HG03097 (cell line): ENCODE results near the gene TNPO3.
A peak's percentile ranks its signal among the peaks of the same experiment; 100 is the strongest.

Experiments used
- ATAC-seq: cut with Tn5 transposase; IDR thresholded peaks from one replicate; pipeline ENCODE4 v1.9.1; 2021; ENCODE audit not compliant: unreplicated experiment, low FRiP score

Gene TNPO3

DNA sequence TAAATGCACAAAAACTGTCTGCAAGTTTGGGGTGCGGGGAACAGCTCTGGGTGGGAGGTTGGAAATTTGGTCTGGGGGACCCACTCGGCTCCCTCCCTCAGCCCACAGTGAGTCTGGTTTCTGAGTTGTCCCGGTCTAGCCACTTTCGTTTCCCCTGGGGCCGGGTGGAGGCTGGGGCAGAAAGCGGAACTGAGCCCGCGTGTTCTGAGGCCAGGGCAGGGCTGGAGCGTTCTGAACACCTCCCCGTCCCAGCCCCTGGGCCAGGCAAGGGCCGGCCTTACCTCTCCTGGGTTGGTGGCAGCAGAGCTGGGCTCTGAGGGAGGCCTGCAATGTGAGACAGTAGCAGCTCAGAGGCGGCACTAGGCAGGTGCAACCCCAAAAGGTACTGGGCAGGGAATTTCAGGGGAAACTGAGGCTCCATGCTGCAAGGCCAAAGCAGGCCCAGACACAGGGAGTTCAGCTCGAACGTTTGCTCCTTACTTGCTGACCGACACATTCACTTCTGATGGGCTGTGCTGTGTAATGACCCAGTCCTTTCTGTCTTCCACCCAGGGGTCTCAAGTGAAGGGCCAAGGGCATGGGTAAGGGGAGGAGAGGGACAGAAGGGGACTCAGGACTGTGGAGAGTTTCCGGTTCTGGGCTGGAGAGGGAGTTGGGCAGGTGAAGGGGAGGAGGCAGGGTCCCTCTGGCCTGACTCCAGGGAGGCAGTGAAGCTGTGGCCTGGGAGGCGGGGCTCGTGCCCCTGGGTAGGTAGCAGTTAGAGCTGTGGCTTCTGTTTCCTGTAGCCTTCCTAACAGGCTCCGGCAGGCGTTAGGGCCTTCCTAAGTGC is 114.2 kb downstream of the TNPO3 start:
- peak; percentile 50 for ATAC-seq

DNA sequence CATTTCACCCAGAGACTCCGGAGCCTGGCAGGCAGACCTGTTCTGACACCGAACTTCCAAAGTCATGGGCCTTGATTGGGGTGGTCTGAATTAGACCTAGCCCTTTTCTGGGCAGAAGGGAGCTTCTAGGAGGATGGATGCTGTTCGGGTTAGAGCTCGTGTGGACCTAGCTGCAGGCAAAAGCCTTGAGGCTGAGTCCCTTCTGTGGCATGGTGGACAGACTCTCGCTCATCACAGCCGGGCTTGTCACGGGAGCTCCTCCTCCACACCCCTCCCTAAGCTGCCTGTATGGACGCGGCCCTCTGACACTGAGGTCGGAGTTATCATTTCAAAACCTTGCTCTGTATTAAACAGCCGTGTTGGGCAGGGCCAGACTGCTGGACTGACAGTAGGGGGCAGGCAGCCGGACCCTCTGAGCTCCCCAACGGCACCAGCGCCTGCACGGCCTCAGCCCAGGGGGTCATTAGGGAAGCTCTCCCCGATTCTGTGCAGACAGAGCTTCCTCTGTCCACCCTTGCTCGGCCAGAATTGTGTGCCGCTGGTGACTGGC is 115.0 kb downstream of the TNPO3 start:
- peak; percentile 6 for ATAC-seq

DNA sequence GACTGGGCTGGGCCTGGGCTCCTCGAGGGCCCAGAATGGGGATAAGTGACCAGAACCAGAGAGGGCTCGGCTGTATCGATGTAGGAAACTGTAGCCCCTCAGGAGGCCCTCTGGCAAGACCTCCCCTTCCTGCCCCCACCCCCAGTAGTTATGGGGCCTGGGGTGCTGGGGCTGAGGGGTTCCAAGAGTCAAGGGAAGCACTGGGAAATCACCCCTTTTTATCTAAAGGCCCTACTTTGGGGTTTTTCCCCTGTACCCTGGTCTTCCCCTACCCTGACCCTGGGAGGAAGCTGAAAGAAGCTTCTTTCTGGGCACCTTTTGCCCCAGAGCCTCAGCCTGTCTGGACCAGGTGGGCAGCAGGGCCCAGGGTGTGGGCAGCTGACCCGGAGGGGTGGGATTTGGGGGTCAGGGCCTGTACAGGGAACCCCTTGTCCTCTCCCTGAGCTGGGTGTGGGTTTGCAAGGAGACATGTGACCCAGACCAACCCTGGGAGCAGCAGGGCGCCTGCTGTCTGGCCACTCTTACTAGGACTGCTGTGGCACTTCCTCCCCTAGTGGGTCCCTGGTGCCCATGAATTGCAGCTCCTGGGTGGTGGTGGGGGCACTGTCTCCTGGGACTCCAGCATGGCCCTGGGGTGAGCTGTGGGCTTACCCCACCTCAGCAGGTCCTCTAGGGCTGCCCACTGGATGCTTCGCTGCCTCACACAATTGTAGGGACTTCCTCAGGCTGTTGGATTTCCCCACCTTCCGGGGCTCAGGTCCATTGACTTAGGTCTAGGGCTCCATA is 115.6 kb downstream of the TNPO3 start:
- peak; percentile 29 for ATAC-seq

DNA sequence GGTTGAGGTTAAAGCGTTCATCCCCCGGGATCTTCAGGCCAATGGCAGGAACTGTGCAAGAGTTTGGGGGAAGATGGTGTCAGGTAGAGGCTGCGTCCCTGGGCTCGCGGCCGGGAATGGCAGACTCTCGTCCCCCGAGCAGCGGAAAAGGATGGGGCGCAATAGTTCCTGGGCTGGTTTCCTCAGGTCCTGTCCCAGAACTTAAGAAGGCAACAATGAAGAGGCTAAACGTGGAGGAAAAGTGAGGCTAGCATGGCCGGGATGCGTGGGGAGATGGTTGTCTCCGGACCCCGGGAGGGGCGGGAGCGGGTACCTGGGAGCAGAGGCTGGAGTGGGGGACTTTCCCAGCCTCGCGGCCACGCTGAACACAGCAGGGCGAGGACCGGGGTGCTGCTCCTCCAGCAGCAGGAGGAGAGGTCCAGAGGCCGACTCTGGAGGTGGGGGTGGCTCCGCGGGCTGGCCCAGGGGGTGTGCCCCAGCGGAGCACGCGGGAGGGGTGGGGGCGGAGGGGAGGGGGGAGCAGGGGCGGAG is 116.3 kb downstream of the TNPO3 start:
- no peak for ATAC-seq

DNA sequence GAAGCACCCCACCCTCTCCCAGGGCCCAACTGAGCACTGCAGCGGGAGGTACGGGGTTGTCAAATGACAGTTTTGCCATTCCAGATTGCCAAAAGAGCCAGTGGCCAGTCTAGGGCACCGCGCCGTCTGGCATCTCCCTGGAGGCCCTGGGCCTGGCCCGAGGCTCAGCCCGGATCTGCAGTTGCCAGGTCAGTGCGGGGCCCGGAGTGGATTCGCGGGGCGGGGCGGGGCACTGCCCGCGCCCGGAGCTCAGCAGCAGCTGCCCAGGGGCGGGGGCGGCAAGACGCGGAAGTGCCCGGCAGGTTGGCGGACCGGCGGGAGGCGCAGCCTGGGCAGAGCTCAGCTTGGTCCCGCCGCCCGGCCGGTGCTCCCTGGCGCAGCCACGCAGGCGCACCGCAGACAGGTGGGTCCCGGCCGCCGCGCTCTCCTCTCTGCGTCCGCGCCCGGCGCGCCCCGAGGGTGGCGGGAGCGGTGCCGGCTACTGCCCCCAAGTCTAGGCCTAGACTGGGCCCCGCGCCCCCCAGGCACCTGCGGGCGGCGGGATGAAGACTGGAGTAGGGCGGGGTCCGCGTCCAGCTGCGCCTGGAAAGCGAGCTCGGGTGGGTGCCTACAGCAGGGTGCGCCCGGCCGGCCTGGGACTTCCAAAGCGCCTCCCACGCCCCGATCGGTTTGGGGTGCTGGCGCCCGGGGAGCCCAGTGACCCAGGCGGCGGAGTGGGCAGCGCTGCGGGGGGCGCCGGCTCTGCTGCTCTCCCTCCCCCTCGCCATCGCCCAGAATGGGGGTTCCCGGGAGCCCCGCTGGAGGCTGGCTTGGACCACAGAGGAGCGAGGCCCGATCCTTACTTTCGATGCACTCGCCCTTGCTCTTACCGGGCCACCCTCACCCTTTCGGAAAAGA is 117.0 kb downstream of the TNPO3 start, which contains the start of gene IRF5:
Gene IRF5, plus strand, starts transcription at position 281 of the 897 bp plus-strand sequence. CDS start 4,155 bp downstream, outside the sequence.
- no peak for ATAC-seq

DNA sequence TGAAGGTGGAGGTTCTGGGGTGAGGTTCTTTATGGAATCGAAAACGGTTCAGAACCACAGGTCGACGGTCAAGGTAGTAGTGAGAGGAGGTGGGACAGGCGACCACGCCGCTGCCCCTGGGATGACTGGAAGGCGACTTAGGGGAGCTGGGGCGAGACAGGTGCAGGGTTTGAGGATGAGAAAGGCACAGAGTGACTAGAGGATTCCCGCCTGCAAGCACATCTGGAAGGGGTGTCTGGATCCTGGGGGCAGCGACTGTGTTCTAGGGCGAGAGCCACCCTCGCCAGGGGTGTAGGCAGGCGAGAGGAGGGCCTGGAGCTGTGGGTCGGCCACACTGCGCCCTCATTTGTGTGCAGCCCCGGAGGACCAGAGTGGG is 117.7 kb downstream of the TNPO3 start:
- no peak for ATAC-seq

DNA sequence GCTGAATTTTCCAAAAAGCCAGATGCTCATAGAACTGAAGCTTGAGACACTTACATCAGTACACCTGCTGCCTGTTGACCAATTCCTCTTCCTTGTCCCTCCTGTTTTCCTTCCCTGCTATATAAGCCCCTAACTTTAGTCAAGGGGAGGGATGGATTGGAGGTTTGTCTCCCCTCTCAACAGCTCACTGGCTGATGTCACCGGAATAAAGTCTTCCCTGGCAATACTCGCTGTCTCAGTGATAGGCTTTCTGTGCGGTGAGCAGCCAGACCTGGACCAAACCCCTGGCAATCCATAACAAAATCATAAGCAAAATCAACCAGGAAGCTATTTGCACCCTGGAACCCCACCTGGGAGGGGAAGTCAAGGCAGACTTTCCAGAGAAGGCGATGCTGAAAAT is 118.1 kb downstream of the TNPO3 start:
- ATAC-seq = no peak

DNA sequence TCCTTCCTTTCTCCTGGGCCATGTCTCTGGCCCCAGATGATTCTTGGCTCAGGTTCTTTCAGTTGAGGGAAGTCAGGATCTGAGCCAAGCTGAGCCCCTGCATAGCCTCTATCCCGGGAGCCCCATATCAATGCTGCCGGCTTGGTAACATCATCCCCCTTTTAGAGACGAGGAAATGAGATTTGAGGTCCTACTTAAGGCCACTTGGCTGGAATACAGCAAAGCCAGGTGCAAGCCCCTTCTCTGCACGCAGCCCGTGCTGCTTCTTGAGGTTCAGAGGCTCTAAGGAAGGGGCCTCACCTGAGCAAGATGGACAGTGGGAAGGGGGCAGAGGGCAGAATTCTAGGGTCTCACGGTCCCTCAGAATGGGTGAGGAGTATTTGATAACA is 119.6 kb downstream of the TNPO3 start:
- no peak for ATAC-seq

DNA sequence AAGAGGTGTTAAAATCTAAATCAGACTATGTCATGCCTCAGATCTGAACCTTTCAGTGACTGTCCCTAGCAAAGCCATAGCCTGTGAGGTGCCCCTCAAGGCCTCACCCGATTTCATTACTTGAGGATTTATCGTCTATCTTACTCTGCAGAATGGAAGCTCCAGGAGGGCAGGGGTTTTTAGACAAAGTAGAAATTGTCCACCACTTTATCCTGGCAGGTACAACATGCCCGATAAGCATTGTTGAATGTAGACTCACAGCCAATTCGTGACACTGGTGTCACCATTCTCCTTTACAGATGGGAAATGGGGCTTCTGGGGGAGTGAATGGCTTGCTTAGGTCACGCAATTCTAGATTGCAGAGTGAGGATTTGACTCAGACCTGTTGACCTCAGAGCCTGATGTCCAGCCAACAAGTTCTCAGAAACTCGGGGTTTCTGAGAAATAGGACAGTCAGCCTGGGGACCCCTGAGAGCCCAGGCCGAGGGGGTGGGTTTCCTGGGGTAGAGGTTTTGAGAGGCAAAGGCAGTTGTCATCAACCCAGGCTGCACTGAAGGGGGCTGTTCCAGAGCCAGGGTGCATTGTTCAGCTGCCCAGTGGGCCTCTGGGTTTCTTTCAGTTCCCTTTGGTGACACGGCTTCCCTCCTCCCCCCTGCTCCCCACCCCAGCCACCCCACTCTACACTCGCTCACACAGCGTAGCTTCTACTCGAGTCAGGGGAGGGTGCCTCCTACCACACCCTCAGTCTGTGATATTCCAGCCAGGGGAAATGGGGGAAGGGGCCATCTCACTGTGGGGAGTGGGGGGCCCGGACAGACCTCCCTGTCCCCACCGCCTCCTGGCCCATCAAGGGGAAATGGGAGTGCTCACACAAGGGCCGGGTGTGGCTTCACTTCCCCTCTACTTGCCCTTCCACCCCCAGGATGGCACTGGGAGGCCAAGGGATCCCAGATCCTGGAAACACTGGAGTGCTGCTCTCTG is 120.3 kb downstream of the TNPO3 start:
- no peak for ATAC-seq

DNA sequence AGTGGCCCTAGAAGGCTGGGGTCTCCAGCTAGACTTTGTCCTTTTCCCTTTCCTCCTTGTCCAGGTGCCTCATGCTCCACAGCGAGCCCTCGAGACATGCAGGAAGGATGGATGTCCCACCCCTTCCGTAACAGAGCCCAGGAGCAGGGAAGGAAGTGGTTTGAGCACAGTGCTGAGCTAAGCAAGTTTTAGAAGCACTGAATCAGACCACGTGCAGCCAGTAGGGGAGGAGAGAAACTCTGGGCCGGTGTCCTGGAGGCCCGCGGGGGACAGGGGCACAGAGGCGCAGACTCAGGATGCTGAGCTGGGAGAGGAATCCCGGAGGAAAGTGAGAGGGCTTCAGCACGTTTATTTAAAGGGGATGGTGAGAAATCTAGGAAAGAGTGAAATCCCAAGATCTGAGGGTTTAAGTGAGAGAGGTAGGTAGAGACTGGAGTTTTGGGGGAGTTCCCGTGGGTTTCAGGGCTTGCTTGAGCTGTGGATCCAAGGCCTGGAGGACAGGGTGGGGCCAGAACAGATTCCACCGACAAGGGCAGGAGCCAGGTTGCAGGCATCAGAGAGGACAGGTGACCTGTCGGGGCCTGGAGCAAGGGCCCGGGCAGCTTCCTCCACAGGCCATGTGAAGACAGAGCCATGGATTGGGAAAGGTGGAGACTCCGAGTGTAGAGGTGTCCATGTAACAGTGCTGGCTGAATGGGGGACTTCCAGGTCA is 121.6 kb downstream of the TNPO3 start:
- no peak for ATAC-seq

DNA sequence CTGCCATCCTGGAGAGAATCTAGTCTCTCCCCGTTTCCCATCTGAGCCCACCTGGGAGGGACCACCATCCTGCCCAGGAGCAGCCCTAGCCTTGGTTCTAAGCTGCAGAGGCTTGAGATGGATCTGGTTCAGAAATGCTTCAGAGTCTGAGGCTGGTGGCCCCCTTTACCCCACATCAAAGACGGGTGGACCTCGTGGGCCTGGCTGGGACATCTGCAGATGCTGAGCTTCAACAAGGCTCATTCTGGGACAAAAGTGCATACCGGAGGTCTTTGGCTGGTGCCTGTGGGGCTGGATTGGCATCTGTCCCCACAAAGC is 122.1 kb downstream of the TNPO3 start:
- no peak for ATAC-seq

DNA sequence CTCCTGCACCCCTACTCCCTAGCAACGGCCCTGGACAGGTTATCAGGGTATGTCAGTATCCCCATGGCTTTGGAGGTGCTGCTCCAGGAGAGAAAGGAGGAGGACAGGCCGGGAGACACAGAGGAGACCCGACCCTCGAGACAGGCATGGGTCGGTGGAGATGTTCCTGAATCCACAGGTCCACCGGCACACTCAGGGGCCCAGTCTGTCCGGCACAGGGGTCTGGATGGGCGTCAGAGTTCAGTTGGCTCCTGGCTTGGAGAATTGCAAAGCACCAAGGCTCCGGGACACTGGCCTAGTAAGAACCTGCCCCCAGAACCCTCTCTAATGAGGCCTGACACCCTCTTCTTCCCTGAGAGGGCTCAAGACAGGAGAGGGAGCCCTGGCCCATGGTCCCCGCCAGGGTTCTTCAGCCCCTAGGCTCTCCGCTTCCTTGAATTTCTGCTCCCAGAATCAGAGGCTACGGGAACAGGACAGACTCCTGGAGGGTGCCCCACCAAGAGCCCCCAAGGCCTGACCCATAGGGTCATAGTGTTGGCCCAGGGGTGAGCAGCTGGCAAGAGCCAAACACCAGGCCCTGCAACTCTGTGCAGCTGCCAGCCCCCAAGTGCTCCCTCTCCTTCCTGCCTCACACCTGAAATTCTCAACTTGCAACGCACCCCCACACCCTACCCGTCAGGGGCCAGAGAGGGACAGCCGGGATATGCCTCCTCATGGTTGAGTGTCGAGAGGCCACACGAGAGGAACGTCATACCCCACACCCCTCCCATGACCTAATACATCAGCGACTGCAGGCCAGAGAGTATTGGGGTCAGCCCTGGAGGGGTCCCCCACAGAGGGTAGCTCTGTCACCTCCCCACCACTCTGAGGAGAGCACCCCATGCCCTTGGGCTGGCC is 122.7 kb downstream of the TNPO3 start:
- no peak for ATAC-seq

DNA sequence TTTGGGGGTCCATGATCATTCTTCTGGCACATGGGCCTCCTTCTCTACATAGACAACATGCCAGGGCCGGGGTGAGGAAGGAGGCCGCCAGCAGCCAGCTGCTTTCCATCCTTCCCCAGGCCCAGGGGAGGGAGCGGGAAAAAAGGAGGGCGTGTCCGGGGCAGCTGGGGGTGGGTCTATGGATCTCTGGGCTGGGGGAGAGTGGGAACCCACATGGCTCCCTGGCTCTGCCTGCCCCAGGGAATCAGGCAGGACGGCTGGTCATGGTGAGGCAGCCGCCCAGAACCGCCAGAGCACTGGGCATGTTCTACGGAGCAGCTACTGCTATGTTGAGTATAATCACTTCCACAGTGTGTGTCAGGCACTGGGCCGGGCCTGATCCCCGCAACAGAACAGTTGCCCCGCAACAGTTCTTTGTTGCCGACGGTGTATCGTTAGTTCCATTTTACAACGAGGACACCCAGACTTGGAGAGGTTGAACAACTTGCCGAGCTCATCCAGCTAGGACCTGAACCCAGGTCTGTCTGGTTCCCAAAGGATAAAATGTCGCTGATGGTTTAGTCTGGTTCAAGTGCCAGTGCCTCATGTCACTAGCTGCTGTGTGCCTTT is 123.6 kb downstream of the TNPO3 start:
- no peak for ATAC-seq

DNA sequence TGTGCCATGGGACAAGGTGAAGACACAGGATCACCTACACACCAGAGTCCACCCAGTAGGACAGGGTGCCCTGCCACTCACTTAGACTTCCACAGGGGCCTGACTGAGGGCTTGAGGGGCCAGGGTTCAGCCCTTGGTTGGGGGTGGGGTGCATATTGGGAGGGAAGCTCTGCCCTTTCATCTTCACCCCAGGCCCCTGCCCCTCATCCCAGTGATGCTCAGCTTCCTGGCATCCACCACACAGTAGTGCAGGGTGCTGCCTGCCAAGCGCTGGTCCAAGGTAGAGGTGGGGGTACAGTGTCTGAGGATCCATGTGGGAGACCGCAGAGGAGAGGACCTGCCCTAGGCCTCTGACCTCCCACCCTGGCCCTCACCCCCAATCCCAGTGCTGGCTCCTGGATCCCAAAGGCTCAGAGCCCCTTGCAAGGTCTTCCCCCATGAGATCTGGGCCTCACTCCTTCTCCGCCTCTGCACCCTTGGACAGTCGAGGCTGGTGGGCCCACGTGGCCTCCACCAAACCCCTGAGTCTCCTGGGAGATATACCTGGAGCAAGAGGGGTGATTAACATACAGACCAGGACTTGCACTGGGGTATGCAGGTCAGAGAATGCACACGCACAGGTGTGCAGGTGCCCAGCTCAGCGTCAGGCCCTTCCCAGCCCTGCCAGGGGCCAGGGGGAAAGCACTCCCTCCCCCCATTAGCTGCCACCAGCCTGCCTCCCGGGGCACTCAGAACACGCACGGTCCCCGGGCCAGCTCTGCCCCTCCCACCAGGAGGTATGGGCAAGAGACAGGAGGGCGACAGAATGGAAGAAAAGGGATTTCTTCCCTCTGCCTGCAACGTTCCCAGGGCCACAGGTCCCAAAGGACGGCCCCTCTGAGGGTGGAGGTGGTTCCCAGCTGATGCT is 125.8 kb downstream of the TNPO3 start:
- no peak for ATAC-seq

DNA sequence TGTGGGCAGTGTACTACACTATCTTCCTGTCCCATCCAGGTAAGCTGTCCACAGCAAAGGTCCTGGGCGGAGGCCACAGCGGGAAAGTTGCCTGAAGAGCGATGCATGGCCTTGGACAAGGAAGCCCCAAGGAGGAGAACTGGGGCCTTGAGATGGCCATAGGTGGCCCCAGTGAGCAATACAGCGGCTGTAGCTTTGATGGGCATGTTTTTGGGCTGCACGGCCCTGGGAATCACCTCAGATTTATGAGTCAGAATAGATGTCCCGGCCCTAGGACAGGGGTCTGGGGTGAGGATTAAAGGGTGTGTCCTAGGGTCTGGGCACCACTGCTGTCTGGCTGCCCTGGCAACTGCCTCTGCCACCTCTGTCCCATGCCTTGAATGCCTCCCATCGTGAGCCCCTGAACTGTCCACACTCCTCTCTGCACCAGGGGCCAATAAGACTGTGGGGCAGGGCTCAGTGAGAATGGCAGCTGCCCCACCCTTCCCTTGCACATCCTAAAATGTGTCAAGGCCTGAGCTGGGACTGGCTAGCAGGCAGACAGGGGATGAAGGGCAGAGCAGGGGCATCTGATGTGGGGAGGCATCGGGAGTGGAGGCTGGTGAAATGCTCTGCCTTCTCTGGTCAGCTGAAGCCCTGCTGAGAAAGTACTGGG is 126.6 kb downstream of the TNPO3 start:
- ATAC-seq = no peak
